VCaP (cell line): ENCODE results near the gene PACRG.

Experiments
- H3K27ac ChIP-seq: fragments of 450-650 bp; 2 replicates; pipeline ENCODE4 v1.5.1; 2017
- CTCF ChIP-seq: fragments of 450-650 bp; conservative IDR thresholded peaks from 2 replicates; pipeline ENCODE4 v1.5.1; 2017; ENCODE audit warnings: mild to moderate bottlenecking, moderate library complexity

Gene PACRG

GRCh38 chr6:163337958-163338357 is 610.2 kb downstream of the PACRG start:
- no peak for TF ChIP-seq CTCF

GRCh38 chr6:163338671-163339405 is 611.1 kb downstream of the PACRG start:
- no peak for TF ChIP-seq CTCF
- no peak overlapping the region for H3K27ac ChIP-seq

More at GRCh38 chr6:163337958-163338357, 610.2 kb downstream of the PACRG start:
- H3K27ac ChIP-seq: no peak overlapping the region

- H3K27ac ChIP-seq: no peak overlapping the region
Measured at GRCh38 chr6:163339466-163339865, 611.7 kb downstream of the PACRG start.

GRCh38 chr6:163340201-163340887 is 612.6 kb downstream of the PACRG start:
- no peak for TF ChIP-seq CTCF
- no peak overlapping the region for H3K27ac ChIP-seq

More at GRCh38 chr6:163339466-163339865, 611.7 kb downstream of the PACRG start:
- TF ChIP-seq CTCF: no peak

- no peak for TF ChIP-seq CTCF
- H3K27ac ChIP-seq: no peak overlapping the region
Measured at GRCh38 chr6:163341224-163342061, 613.7 kb downstream of the PACRG start.

GRCh38 chr6:163342571-163343539 is 615.1 kb downstream of the PACRG start:
- no peak for TF ChIP-seq CTCF
- H3K27ac ChIP-seq: no peak overlapping the region
